KOPT-K1 (cell line): ENCODE results near the gene ZNF764.

Experiments used
- H3K27ac ChIP-seq: fragments of 200-600 bp; sonication (generic); 2 replicates; pipeline ENCODE4 v1.5.1; 2016; ENCODE audit warnings: antibody characterized with exemption, mild to moderate bottlenecking, low read depth, low read length; ENCODE audit not compliant: poor library complexity, severe bottlenecking
- H3K36me3 ChIP-seq: fragments of 200-600 bp; sonication (generic); 2 replicates; pipeline ENCODE4 v1.5.1; 2017; ENCODE audit warnings: antibody characterized with exemption, mild to moderate bottlenecking, low read length, moderate library complexity; ENCODE audit not compliant: insufficient read depth
- H3K9me3 ChIP-seq: fragments of 200-600 bp; sonication (generic); 2 replicates; pipeline ENCODE4 v1.5.1; 2017; ENCODE audit warnings: antibody characterized with exemption, low read length, mild to moderate bottlenecking; ENCODE audit not compliant: insufficient read depth, poor library complexity, severe bottlenecking

Gene ZNF764

DNA sequence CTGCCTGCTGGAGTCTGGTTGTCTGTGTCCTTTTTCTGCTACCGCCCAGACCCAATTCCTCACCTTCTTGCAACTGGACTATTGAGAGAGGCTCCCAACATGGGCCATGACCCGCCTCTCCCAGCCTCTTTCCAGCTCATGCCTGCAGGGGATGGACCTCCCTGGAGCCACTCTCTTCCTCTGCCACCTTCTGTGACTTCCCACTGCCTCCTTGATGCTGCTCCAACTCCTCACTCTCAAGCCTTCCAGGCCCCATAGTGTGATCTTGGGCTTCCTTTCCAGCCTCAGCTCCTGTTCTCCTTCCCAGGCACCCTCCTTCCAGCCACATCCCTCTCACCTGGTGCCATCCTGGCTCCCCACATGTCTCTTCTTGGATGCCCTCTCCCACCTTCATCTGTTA lies 42.9 kb downstream of the ZNF764 start:
- Histone ChIP-seq H3K36me3 (peaks cover 99% of the 10 kb centered on the region), H3K9me3 (no peaks in the 10 kb centered on the region), H3K27ac (no peak overlapping the region)

DNA sequence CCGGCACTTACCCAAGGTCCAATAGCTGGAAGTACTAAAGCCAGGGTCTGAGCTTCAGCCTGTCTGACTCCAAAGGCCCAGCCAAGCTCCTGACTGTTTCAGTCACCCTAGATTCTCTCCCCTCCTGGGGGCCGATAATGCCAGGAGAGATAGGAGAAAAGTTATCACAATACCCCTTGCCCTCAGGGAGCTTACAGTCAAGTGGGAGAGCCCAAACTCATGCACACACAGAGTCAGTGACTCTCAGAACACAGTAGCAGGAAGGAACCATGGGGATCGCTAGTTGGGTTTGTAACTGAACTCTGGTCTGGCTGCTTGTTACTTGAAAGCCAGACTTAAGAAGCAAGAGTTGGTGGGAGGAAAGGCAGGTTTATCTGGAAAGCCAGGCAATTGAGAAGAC lies 46.7 kb downstream of the ZNF764 start:
- Histone ChIP-seq H3K27ac (no peak overlapping the region), H3K9me3 (no peaks in the 10 kb centered on the region), H3K36me3 (peaks cover 93% of the 10 kb centered on the region)

DNA sequence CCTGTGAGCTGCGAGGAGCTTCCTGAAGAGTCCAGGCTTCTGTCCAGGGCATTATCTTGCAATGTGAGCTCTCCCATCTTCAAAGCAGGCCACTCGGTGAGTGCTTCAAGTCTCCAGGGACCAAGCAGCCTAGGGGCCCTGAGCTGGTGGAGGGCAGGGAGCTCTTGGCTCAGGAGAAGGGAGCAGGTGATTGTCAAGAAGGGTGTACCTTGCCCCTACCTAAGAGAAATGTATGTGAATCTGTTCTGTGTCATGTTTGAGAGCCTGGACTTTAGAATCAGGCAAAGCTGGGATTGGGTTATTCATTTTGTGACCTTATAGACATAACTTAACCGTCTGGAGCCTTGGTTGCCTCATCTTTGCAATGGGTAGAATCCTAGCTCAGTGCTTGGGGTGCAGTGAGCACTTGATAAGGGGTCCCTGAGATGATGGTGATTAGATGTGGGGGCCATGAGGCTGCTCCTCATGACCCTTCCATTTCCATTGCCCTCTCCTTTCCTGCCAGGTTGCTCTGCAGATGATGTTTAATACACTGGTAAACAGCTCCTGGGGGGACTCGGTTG lies 47.7 kb downstream of the ZNF764 start:
- Histone ChIP-seq H3K27ac (no peak overlapping the region), H3K36me3 (peaks cover 90% of the 10 kb centered on the region), H3K9me3 (no peaks in the 10 kb centered on the region)

DNA sequence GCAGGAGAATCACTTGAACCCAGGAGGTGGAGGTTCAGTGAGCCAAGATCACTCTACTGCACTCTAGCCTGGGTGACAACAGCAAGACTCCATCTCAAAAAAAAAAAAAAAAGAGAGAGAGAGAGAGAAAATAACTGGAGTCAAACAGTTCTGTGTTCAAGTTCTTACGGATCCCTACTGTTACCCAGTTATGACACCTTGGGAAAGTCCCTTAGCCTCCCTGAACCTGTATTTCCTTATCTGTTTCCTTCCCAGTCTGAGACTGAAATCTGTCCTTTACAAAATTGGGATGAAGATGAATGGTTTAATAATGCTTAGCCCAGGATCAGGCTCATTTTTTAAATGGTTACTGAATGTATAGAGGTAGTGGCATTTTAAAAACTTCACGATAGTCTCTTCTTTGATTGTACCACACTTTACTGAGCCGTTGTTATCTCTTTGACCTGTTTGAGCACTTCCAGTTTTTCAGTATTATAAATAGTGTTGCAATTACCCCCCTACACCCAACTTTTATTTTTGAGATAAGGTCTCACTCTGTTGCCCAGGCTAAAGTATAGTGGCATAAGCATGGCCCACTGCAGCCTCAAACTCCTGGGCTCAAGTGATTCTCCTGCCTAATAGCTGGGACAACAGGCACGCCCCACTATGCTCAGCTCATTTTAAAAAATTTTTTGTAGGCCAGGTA lies 49.0 kb downstream of the ZNF764 start:
- Histone ChIP-seq H3K36me3 (peaks cover 90% of the 10 kb centered on the region), H3K27ac (no peak overlapping the region), H3K9me3 (no peaks in the 10 kb centered on the region)
